Testis (tissue), 3 donors: ENCODE data around the gene HPS1. TPM values are rescaled to one million over a fixed set of nuclear protein-coding genes. Genes with fewer than 3 reads are reported as not detected.

ENCODE experiments used
- DNase-seq: peaks from one replicate; pipeline ENCODE4 v3.0.0-alpha.2; 2019
- H3K27ac ChIP-seq, 2 donors: fragments of 200-600 bp; sonication (generic); one replicate each; pipeline ENCODE4 v1.5.1; 2019
- H3K27me3 ChIP-seq: fragments of 200-600 bp; sonication (generic); one replicate; pipeline ENCODE4 v1.5.1; 2019
- H3K36me3 ChIP-seq: fragments of 200-600 bp; sonication (generic); one replicate; pipeline ENCODE4 v1.5.1; 2017; ENCODE audit warnings: low read depth; ENCODE audit errors: missing control alignments
- H3K4me1 ChIP-seq: fragments of 200-600 bp; sonication (generic); one replicate; pipeline ENCODE4 v1.5.1; 2019
- H3K4me3 ChIP-seq, 2 donors: fragments of 200-600 bp; sonication (generic); one replicate each; pipeline ENCODE4 v1.5.1; 2017 to 2019
- H3K9me3 ChIP-seq: fragments of 200-600 bp; sonication (generic); one replicate; pipeline ENCODE4 v1.5.1; 2017
- CTCF ChIP-seq, 3 experiments: fragments of 450-650 bp in 2 of 3; fragments of 200-600 bp in 1 of 3; sonication (generic) in 1 of 3; IDR thresholded peaks; one replicate each; pipeline ENCODE4 v1.5.1; 2016 to 2019; ENCODE audit warnings: antibody characterized with exemption in 3 of 3, mild to moderate bottlenecking in 2 of 3, moderate library complexity in 1 of 3
- POLR2A ChIP-seq: fragments of 450-650 bp; IDR thresholded peaks from one replicate; pipeline ENCODE4 v1.6.1; 2017; ENCODE audit warnings: antibody characterized with exemption, mild to moderate bottlenecking, moderate library complexity
- WGBS, 2 donors: methylation state at CpG; one replicate each; pipeline ENCODE4 v1.1.5; 2018; 5-methylcytosine and 5-hydroxymethylcytosine counted together
- intact Hi-C: fragments of 100-400 bp; cut with DNase I; formaldehyde crosslinking; loops from one replicate; pipeline ENCODE4 v1.15.1; 2023; ENCODE audit warnings: low total_unique reads
- polyA plus RNA-seq: library from polyadenylated mRNA; stranded (reverse); fragments of 350-450 nt; fragmentation: Illumina TruSeq; extraction: RNeasy Lipid Tissue Mini Kit (QIAGEN cat#74804); gene quantifications from one replicate; pipeline ENCODE4 v1.2.3, GENCODE V29; 2014; ENCODE audit warnings: low read depth, low replicate concordance; ENCODE audit not compliant: insufficient read depth
- total RNA-seq, 2 donors: library from RNA; depleted of rRNA; stranded (reverse); fragments of >200 nt; gene quantifications; one replicate each; pipeline ENCODE4 v1.2.3, GENCODE V29; 2016

Gene HPS1
- total and polyA plus RNA-seq, 3 donors from 2014 or later = 53.6 to 73.4 (median 59.4) TPM

DNA sequence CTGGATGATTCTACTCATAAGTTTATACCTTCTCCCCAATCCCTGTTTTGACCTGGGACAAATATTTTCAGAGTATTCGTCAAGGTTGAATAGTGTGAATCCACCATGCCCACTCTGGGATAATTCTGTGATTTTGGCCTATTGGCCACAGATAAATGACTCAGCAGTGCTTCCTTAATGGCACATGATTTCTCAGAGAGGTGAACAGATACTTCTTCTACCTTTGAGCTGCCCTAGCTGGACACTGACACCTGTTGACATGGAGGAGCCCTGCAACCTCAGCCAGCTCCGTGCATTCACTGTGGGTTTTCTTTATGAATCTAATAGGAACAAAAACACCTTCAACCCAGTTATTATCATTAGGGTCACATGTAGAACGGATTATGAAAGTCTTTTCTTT, 40.9 kb upstream of the HPS1 start:
- Histone ChIP-seq H3K36me3 (no peaks in the 10 kb centered on the region), H3K9me3 (no peaks in the 10 kb centered on the region), H3K27ac (no peak overlapping the region), H3K4me3 (no peak overlapping the region), H3K4me1 (no peaks in the 10 kb centered on the region), H3K27me3 (no peaks in the 10 kb centered on the region)
- no peak for DNase-seq
- WGBS, 2 donors = 92 to 96% methylated on average over 3 of the region's 3 CpGs
- intact Hi-C loops = no loop called here
- TF ChIP-seq POLR2A = no peak
- no peak for TF ChIP-seq CTCF (IDR thresholded peaks at IDR 0.05)

DNA sequence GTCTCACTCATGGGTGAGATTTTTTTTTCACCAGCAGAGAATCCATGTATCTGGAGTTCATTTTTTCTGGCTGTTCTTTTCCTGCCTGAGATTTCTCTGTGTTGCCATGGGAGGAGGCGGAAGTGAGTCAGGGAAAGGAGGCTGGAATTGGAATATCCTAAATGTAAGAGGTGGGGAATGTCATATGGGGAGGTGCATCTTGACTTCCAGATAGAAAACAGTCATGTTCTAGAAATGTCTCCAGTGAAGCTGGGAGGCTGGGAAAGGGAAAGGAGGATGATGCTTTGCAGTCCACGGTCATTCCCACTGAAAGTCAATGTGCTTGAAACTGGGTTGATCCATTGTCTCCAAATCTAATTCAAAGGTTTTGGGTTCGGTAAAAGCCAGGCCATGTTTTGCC, 39.7 kb upstream of the HPS1 start:
- Histone ChIP-seq H3K4me1 (no peaks in the 10 kb centered on the region), H3K27me3 (no peaks in the 10 kb centered on the region), H3K36me3 (no peaks in the 10 kb centered on the region), H3K27ac (no peak overlapping the region), H3K9me3 (no peaks in the 10 kb centered on the region), H3K4me3 (no peak overlapping the region)
- WGBS, 2 donors = 83 to 88% methylated on average over 3 of the region's 3 CpGs
- intact Hi-C loops = no loop called here
- TF ChIP-seq CTCF (IDR thresholded peaks at IDR 0.05) (no peak), POLR2A (no peak)
- DNase-seq = no peak

- Histone ChIP-seq H3K27ac (no peak overlapping the region), H3K36me3 (no peaks in the 10 kb centered on the region), H3K4me1 (no peaks in the 10 kb centered on the region), H3K27me3 (no peaks in the 10 kb centered on the region), H3K9me3 (no peaks in the 10 kb centered on the region), H3K4me3 (no peak overlapping the region)
- WGBS, 2 donors = 89% methylated on average over 2 of the region's 2 CpGs
- intact Hi-C loops = no loop called here
- TF ChIP-seq POLR2A = no peak
- TF ChIP-seq CTCF (IDR thresholded peaks at IDR 0.05) = no peak
- no peak for DNase-seq
These were observed 39.2 kb upstream of the HPS1 start for GRCh38 chr10:98485959-98486358.

- no peaks in the 10 kb centered on the region for H3K9me3 ChIP-seq
- H3K36me3 ChIP-seq = no peaks in the 10 kb centered on the region
- TF ChIP-seq CTCF (IDR thresholded peaks at IDR 0.05) (no peak), POLR2A (no peak)
- DNase-seq = no peak
- H3K4me1 ChIP-seq = no peaks in the 10 kb centered on the region
- H3K27ac ChIP-seq = no peak overlapping the region
- no peaks in the 10 kb centered on the region for H3K27me3 ChIP-seq
- intact Hi-C loops = no loop called here
- H3K4me3 ChIP-seq = no peak overlapping the region
These were observed 36.9 kb upstream of the HPS1 start for GRCh38 chr10:98483658-98484057.

GRCh38 chr10:98482096-98482495, 35.4 kb upstream of the HPS1 start:
- Histone ChIP-seq H3K4me1 (no peaks in the 10 kb centered on the region), H3K4me3 (no peak overlapping the region), H3K27me3 (no peaks in the 10 kb centered on the region), H3K27ac (no peak overlapping the region), H3K36me3 (no peaks in the 10 kb centered on the region), H3K9me3 (no peaks in the 10 kb centered on the region)
- intact Hi-C loops = no loop called here
- no peak for DNase-seq
- TF ChIP-seq CTCF (IDR thresholded peaks at IDR 0.05) (no peak), POLR2A (no peak)
- WGBS, 2 donors = 89 to 100% methylated on average over 2 of the region's 2 CpGs
